ENCODE measurements around the gene DNAJB5.

GRCh38 chr9:34998266-34998665, 8.7 kb downstream of the DNAJB5 start:
- TF ChIP-seq, protein P1, sequence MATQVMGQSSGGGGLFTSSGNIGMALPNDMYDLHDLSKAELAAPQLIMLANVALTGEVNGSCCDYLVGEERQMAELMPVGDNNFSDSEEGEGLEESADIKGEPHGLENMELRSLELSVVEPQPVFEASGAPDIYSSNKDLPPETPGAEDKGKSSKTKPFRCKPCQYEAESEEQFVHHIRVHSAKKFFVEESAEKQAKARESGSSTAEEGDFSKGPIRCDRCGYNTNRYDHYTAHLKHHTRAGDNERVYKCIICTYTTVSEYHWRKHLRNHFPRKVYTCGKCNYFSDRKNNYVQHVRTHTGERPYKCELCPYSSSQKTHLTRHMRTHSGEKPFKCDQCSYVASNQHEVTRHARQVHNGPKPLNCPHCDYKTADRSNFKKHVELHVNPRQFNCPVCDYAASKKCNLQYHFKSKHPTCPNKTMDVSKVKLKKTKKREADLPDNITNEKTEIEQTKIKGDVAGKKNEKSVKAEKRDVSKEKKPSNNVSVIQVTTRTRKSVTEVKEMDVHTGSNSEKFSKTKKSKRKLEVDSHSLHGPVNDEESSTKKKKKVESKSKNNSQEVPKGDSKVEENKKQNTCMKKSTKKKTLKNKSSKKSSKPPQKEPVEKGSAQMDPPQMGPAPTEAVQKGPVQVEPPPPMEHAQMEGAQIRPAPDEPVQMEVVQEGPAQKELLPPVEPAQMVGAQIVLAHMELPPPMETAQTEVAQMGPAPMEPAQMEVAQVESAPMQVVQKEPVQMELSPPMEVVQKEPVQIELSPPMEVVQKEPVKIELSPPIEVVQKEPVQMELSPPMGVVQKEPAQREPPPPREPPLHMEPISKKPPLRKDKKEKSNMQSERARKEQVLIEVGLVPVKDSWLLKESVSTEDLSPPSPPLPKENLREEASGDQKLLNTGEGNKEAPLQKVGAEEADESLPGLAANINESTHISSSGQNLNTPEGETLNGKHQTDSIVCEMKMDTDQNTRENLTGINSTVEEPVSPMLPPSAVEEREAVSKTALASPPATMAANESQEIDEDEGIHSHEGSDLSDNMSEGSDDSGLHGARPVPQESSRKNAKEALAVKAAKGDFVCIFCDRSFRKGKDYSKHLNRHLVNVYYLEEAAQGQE (IDR thresholded peaks at IDR 0.05; ENCODE audit: unreplicated experiment), result no peak
- TF ChIP-seq CTCF (conservative IDR thresholded peaks at IDR 0.05; ENCODE audit: low read depth in 2 of 2) (no peak), POLR2AphosphoS5 (IDR thresholded peaks at IDR 0.05; ENCODE audit: low read depth) (no peak), EZH2 (IDR thresholded peaks at IDR 0.05; ENCODE audit: low read depth, unreplicated experiment) (no peak), ETS1 (IDR thresholded peaks at IDR 0.05) (no peak), EZH2phosphoT487 (IDR thresholded peaks at IDR 0.05; ENCODE audit: unreplicated experiment) (no peak), STAT1 (IDR thresholded peaks at IDR 0.05; ENCODE audit: unreplicated experiment) (no peak), JUNB (IDR thresholded peaks at IDR 0.05; ENCODE audit: unreplicated experiment) (no peak), ZNF331 (CRISPR knock-in tag; IDR thresholded peaks at IDR 0.05; ENCODE audit: low read depth) (no peak), CREB1 (CRISPR knock-in tag; IDR thresholded peaks at IDR 0.05; ENCODE audit: low read depth) (no peak), NANOG (IDR thresholded peaks at IDR 0.05; ENCODE audit: borderline replicate concordance) (no peak), ZNF114 (CRISPR knock-in tag; IDR thresholded peaks at IDR 0.05) (no peak)
- TF ChIP-seq, protein P2, sequence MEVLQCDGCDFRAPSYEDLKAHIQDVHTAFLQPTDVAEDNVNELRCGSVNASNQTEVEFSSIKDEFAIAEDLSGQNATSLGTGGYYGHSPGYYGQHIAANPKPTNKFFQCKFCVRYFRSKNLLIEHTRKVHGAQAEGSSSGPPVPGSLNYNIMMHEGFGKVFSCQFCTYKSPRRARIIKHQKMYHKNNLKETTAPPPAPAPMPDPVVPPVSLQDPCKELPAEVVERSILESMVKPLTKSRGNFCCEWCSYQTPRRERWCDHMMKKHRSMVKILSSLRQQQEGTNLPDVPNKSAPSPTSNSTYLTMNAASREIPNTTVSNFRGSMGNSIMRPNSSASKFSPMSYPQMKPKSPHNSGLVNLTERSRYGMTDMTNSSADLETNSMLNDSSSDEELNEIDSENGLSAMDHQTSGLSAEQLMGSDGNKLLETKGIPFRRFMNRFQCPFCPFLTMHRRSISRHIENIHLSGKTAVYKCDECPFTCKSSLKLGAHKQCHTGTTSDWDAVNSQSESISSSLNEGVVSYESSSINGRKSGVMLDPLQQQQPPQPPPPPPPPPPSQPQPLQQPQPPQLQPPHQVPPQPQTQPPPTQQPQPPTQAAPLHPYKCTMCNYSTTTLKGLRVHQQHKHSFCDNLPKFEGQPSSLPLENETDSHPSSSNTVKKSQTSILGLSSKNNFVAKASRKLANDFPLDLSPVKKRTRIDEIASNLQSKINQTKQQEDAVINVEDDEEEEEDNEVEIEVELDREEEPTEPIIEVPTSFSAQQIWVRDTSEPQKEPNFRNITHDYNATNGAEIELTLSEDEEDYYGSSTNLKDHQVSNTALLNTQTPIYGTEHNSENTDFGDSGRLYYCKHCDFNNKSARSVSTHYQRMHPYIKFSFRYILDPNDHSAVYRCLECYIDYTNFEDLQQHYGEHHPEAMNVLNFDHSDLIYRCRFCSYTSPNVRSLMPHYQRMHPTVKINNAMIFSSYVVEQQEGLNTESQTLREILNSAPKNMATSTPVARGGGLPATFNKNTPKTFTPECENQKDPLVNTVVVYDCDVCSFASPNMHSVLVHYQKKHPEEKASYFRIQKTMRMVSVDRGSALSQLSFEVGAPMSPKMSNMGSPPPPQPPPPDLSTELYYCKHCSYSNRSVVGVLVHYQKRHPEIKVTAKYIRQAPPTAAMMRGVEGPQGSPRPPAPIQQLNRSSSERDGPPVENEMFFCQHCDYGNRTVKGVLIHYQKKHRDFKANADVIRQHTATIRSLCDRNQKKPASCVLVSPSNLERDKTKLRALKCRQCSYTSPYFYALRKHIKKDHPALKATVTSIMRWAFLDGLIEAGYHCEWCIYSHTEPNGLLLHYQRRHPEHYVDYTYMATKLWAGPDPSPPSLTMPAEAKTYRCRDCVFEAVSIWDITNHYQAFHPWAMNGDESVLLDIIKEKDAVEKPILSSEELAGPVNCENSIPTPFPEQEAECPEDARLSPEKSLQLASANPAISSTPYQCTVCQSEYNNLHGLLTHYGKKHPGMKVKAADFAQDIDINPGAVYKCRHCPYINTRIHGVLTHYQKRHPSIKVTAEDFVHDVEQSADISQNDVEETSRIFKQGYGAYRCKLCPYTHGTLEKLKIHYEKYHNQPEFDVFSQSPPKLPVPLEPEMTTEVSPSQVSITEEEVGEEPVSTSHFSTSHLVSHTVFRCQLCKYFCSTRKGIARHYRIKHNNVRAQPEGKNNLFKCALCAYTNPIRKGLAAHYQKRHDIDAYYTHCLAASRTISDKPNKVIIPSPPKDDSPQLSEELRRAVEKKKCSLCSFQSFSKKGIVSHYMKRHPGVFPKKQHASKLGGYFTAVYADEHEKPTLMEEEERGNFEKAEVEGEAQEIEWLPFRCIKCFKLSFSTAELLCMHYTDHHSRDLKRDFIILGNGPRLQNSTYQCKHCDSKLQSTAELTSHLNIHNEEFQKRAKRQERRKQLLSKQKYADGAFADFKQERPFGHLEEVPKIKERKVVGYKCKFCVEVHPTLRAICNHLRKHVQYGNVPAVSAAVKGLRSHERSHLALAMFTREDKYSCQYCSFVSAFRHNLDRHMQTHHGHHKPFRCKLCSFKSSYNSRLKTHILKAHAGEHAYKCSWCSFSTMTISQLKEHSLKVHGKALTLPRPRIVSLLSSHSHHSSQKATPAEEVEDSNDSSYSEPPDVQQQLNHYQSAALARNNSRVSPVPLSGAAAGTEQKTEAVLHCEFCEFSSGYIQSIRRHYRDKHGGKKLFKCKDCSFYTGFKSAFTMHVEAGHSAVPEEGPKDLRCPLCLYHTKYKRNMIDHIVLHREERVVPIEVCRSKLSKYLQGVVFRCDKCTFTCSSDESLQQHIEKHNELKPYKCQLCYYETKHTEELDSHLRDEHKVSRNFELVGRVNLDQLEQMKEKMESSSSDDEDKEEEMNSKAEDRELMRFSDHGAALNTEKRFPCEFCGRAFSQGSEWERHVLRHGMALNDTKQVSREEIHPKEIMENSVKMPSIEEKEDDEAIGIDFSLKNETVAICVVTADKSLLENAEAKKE (CRISPR knock-in tag; IDR thresholded peaks at IDR 0.05), result no peak
